H1 (cell line): ENCODE measurements around the gene JAKMIP3. TPM values are rescaled to one million over a fixed set of nuclear protein-coding genes. Genes with fewer than 3 reads are reported as not detected.

Experiments
- CTCF ChIA-PET: fragments of 300-600 bp; sonication (Branson Sonifier 250); formaldehyde crosslinking; loops from one replicate; lab custom pipeline; 2021; ENCODE audit not compliant: partially characterized antibody; lab: Charles Lee
- POLR2A ChIA-PET: fragments of 300-600 bp; sonication (Branson Sonifier 250); formaldehyde crosslinking; loops from one replicate; lab custom pipeline; 2021; ENCODE audit warnings: inconsistent platforms; ENCODE audit not compliant: partially characterized antibody; lab: Charles Lee
- DNase-seq, 2 experiments: peaks; one replicate each; pipeline versions ENCODE4 v3.0.0 to v3.0.0-alpha.2; 2010 to 2022; ENCODE audit warnings: low spot score in 2 of 2, low read depth in 1 of 2, mixed read lengths in 1 of 2
- FAIRE-seq: peaks from 2 replicates; lab custom pipeline; 2011; peaks lifted over from hg19 to GRCh38; lab: Jason Lieb, UNC
- H2AFZ ChIP-seq: 2 replicates; pipeline ENCODE4 v1.8.1; 2012; ENCODE audit warnings: low read length, inconsistent platforms
- H2AK5ac ChIP-seq: 2 replicates; pipeline ENCODE4 v1.6.1; 2013; ENCODE audit warnings: low read depth, low read length
- H2BK120ac ChIP-seq: replicated peaks from 2 replicates; pipeline ENCODE3; 2013; ENCODE audit warnings: low read depth, low read length, inconsistent platforms
- H2BK12ac ChIP-seq: 2 replicates; pipeline ENCODE4 v1.6.1; 2013; ENCODE audit warnings: low read depth, low read length
- H2BK15ac ChIP-seq: 2 replicates; pipeline ENCODE4 v1.6.1; 2013; ENCODE audit warnings: low read length
- H2BK20ac ChIP-seq: 2 replicates; pipeline ENCODE4 v1.6.1; 2013; ENCODE audit warnings: low read length
- H2BK5ac ChIP-seq: 2 replicates; pipeline ENCODE4 v1.6.1; 2013; ENCODE audit warnings: low read depth, low read length
- H3K14ac ChIP-seq: 2 replicates; pipeline ENCODE4 v1.6.1; 2013; ENCODE audit warnings: inconsistent platforms; ENCODE audit not compliant: insufficient read length
- H3K18ac ChIP-seq: 2 replicates; pipeline ENCODE4 v1.6.1; 2013; ENCODE audit warnings: low read length; ENCODE audit errors: extremely low read depth
- H3K23ac ChIP-seq: 2 replicates; pipeline ENCODE4 v1.6.1; 2013; ENCODE audit warnings: inconsistent platforms; ENCODE audit not compliant: insufficient read length
- H3K23me2 ChIP-seq: 2 replicates; pipeline ENCODE4 v1.6.1; 2013; ENCODE audit warnings: low read depth, low read length
- H3K27ac ChIP-seq: 2 replicates; pipeline ENCODE4 v1.6.1; 2011; ENCODE audit warnings: low read depth, low read length, inconsistent platforms
- H3K27me3 ChIP-seq, 4 experiments: replicated peaks in 1 of 4; 1 replicate in 1 of 4; 2 replicates in 3 of 4; pipeline versions ENCODE4 v1.6.1 to v1.8.1; 2011 to 2013; ENCODE audit warnings: low read length in 3 of 4, mild to moderate bottlenecking in 3 of 4, inconsistent platforms in 2 of 4, mixed read lengths in 2 of 4, moderate library complexity in 1 of 4; ENCODE audit not compliant: control insufficient read depth in 3 of 4, insufficient read depth in 3 of 4; ENCODE audit errors: extremely low read depth in 1 of 4
- H3K36me3 ChIP-seq, 4 experiments: 2 replicates each; pipeline versions ENCODE4 v1.6.1 to v1.8.1; 2011 to 2013; ENCODE audit warnings: mild to moderate bottlenecking in 4 of 4, low read length in 3 of 4, moderate library complexity in 2 of 4, control low read depth in 1 of 4, inconsistent platforms in 1 of 4; ENCODE audit not compliant: insufficient read depth in 4 of 4, control insufficient read depth in 2 of 4
- H3K4ac ChIP-seq: replicated peaks from 2 replicates; pipeline ENCODE3; 2013; ENCODE audit warnings: low read length, low read depth, mixed read lengths, inconsistent platforms; ENCODE audit not compliant: insufficient read length
- H3K4me1 ChIP-seq, 4 experiments: replicated peaks in 1 of 4; 1 replicate in 1 of 4; 2 replicates in 3 of 4; pipeline versions ENCODE4 v1.6.1 to v1.8.1; 2011 to 2013; ENCODE audit warnings: low read length in 3 of 4, inconsistent platforms in 2 of 4, mixed read lengths in 1 of 4; ENCODE audit not compliant: insufficient read depth in 4 of 4, control insufficient read depth in 3 of 4
- H3K4me2 ChIP-seq, 2 experiments: 2 replicates each; pipeline versions ENCODE4 v1.6.1 to v1.8.1; 2011 to 2013; ENCODE audit warnings: low read depth in 2 of 2, low read length in 2 of 2, control low read depth in 1 of 2, inconsistent platforms in 1 of 2, mild to moderate bottlenecking in 1 of 2; ENCODE audit not compliant: insufficient read depth in 1 of 2
- H3K4me3 ChIP-seq, 4 experiments: fragments of 200-600, 300-600 bp in 1 of 4; sonication (generic), shearing (Covaris generic), sonication (Bioruptor Twin) in 1 of 4; 2 replicates each; pipeline versions ENCODE4 v1.5.1 to v1.8.1; 2011 to 2016; ENCODE audit warnings: low read length in 4 of 4, low read depth in 3 of 4, control low read depth in 2 of 4, inconsistent platforms in 2 of 4, mild to moderate bottlenecking in 2 of 4, mixed read lengths in 1 of 4, moderate library complexity in 1 of 4; ENCODE audit not compliant: insufficient read depth in 2 of 4; ENCODE audit errors: extremely low read depth in 1 of 4
- H3K56ac ChIP-seq: replicated peaks from 2 replicates; pipeline ENCODE3; 2013; ENCODE audit warnings: low read depth, mild to moderate bottlenecking, mixed read lengths, low read length, inconsistent platforms; ENCODE audit not compliant: insufficient read length
- H3K79me1 ChIP-seq: 2 replicates; pipeline ENCODE4 v1.6.1; 2013; ENCODE audit warnings: low read depth, low read length, control low read depth
- H3K79me2 ChIP-seq, 2 experiments: 2 replicates each; pipeline versions ENCODE4 v1.6.1 to v1.8.1; 2012 to 2013; ENCODE audit warnings: low read length in 2 of 2, mild to moderate bottlenecking in 2 of 2, inconsistent platforms in 1 of 2; ENCODE audit not compliant: insufficient read depth in 2 of 2, control insufficient read depth in 1 of 2
- H3K9ac ChIP-seq, 4 experiments: replicated peaks in 1 of 4; 1 replicate in 1 of 4; 2 replicates in 3 of 4; pipeline versions ENCODE4 v1.6.1 to v1.8.1; 2011 to 2013; ENCODE audit warnings: low read depth in 3 of 4, low read length in 3 of 4, control low read depth in 2 of 4, mild to moderate bottlenecking in 2 of 4, moderate library complexity in 2 of 4, inconsistent platforms in 1 of 4; ENCODE audit errors: extremely low read depth in 1 of 4
- H3K9me3 ChIP-seq, 2 experiments: 2 replicates each; pipeline versions ENCODE4 v1.6.1 to v1.8.1; 2012 to 2013; ENCODE audit warnings: mild to moderate bottlenecking in 2 of 2, moderate library complexity in 2 of 2, control low read depth in 1 of 2, inconsistent platforms in 1 of 2, low read depth in 1 of 2, low read length in 1 of 2, mixed read lengths in 1 of 2; ENCODE audit not compliant: insufficient read depth in 2 of 2
- H4K20me1 ChIP-seq, 2 experiments: replicated peaks in 1 of 2; 2 replicates each; pipeline versions ENCODE3 to v1.8.1; 2011 to 2013; ENCODE audit warnings: inconsistent platforms in 2 of 2, low read length in 2 of 2, mild to moderate bottlenecking in 1 of 2; ENCODE audit not compliant: insufficient read depth in 2 of 2, control insufficient read depth in 1 of 2
- H4K5ac ChIP-seq: 2 replicates; pipeline ENCODE4 v1.6.1; 2013; ENCODE audit warnings: low read length, low read depth, mixed read lengths, inconsistent platforms; ENCODE audit not compliant: insufficient read length
- H4K8ac ChIP-seq: 2 replicates; pipeline ENCODE4 v1.8.0; 2013; ENCODE audit warnings: mild to moderate bottlenecking, moderate library complexity, low read length, inconsistent platforms; ENCODE audit not compliant: insufficient read depth; ENCODE audit errors: extremely low read depth
- H4K91ac ChIP-seq: replicated peaks from 2 replicates; pipeline ENCODE3; 2013; ENCODE audit warnings: low read length, mixed read lengths, inconsistent platforms; ENCODE audit not compliant: insufficient read length
- CBX8 ChIP-seq: fragments of 300-800, 300-1000 bp; sonication (generic); IDR thresholded peaks from 2 replicates; pipeline ENCODE4 v1.7.1; 2016; ENCODE audit warnings: low read depth, low read length, borderline replicate concordance
- EGR1 ChIP-seq: IDR thresholded peaks from 2 replicates; pipeline ENCODE4 v1.6.1; 2011; ENCODE audit warnings: low read depth, low read length, borderline replicate concordance
- SRF ChIP-seq: IDR thresholded peaks from 2 replicates; pipeline ENCODE4 v1.6.1; 2011; ENCODE audit warnings: mild to moderate bottlenecking, low read depth, low read length, moderate library complexity
- SUZ12 ChIP-seq: fragments of 200-600 bp; sonication (generic); IDR thresholded peaks from 2 replicates; pipeline ENCODE4 v1.6.1; 2012; ENCODE audit warnings: mild to moderate bottlenecking, inconsistent platforms, low read length, moderate library complexity, mixed read lengths
- WGBS, 2 experiments: shearing (Covaris generic) in 1 of 2; methylation state at CpG; one replicate each; pipeline versions ENCODE4 v1.1.6 to v1.1.7; 2013 to 2015; ENCODE audit warnings: low lambda C conversion rate in 2 of 2, mixed read lengths in 2 of 2, inconsistent platforms in 1 of 2, low coverage in 1 of 2, missing lambda C conversion rate in 1 of 2; ENCODE audit not compliant: insufficient replicate concordance in 2 of 2, insufficient coverage in 1 of 2, insufficient read length in 1 of 2; ENCODE audit errors: extremely low coverage in 1 of 2, missing lambda C conversion rate in 1 of 2; 5-methylcytosine and 5-hydroxymethylcytosine counted together
- polyA plus RNA-seq, 7 experiments: library from polyadenylated mRNA; depleted of rRNA in 3 of 7; stranded (reverse) in 5 of 7; unstranded in 2 of 7; fragments of >200 nt in 5 of 7; fragments of 200-250 nt in 2 of 7; gene quantifications; 1 replicate in 5 of 7; 2 replicates in 1 of 7; 4 replicates in 1 of 7; pipeline versions ENCODE4 v1.2.1 to v1.2.3, GENCODE V29; 2011 to 2013; ENCODE audit warnings: missing spikeins in 2 of 7, mixed read lengths in 2 of 7
- total RNA-seq: library from RNA; stranded (reverse); fragmentation: NEBNext Ultra II Directional; extraction: Animal tissue kit (Norgen Biotek cat#: 25700); gene quantifications from 2 replicates; pipeline ENCODE4 v1.2.1, GENCODE V29; 2021

JAKMIP3 gene
- total and polyA plus RNA-seq, 2 of the 8 experiments (the other 6 are each of a cell fraction or from before 2014, with no cell fraction given) = 0.83 to 0.91 TPM

DNA sequence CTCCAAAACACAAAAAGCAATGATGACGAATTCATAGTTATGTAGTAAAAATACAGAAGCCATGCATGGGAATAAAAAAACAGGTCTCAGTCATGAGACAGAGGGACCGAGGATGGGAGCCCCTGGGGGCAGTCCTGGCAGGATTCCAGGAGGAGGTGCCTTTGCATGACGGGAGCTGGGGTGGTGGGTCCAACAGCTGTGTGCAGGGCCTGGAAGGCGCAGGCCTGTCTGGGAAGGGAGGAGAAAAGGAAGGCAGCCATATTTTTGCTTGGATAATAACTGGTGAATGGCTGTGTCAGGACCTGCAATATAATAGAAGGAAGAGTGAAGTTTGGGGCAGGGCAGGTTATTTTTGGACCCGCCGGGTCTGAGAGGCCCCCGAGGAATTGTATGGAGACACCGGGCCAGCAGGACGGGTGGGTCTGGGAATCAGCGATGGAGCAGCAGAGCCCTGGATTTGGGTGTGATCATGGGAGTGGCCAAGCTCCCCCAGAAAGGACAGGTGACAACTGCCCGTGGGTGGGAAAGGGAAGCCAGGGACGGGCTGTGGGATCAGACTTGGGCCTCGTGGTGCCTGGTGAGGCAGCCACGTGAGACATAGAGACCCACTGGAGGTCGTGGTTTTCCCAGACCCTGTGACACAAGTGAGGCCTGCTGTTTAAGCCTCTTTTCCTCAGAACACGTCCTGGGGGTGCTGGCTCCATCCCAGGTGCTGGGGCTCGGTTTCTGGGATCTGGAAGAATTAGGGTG is 2.9 kb upstream of the JAKMIP3 start:
- Histone ChIP-seq H3K18ac (no peak overlapping the region), H2AFZ (no peak overlapping the region), H3K4me3 (no peak overlapping the region), H3K14ac (no peak overlapping the region), H2BK15ac (no peak overlapping the region), H2BK20ac (no peak overlapping the region), H3K9ac (no peak overlapping the region), H3K9me3 (peaks cover 0 to 4% of the 10 kb centered on the region in 2 experiments; a peak in 1 of 4 replicates), H4K8ac (no peak overlapping the region), H4K91ac (no peak overlapping the region), H4K20me1 (no peaks in the 10 kb centered on the region), H3K27ac (no peak overlapping the region), H2BK120ac (no peak overlapping the region), H2AK5ac (no peak overlapping the region), H3K23me2 (no peaks in the 10 kb centered on the region; the same call in 1 of the 2 replicates), H3K79me1 (no peaks in the 10 kb centered on the region), H3K23ac (no peak overlapping the region), H3K4me2 (no peak overlapping the region), H3K27me3 (peaks cover 0 to 2% (median 0%) of the 10 kb centered on the region in 4 experiments; a peak in 2 of 7 replicates), H2BK5ac (no peak overlapping the region), H3K56ac (no peak overlapping the region), H3K4ac (no peak overlapping the region), H4K5ac (no peak overlapping the region), H3K79me2 (no peaks in the 10 kb centered on the region), H3K4me1 (peaks cover 0 to 18% (median 13%) of the 10 kb centered on the region in 4 experiments; a peak in 6 of 7 replicates), H3K36me3 (no peaks in the 10 kb centered on the region), H2BK12ac (no peak overlapping the region)
- FAIRE-seq = no peak
- ChIA-PET CTCF (no interaction called here), POLR2A (interaction anchor here (0.6 kb wide), 1 partner anchor 24 kb away, joined by 3 read pairs; no protein-coding TSS in a partner anchor)
- WGBS, 2 experiments = 87% methylated on average over 17 of the region's 17 CpGs; no CpG with 5 or more reads in 1 of the 2 experiments
- TF ChIP-seq EGR1 = no peak
- TF ChIP-seq CBX8 = no peak
- no peak for TF ChIP-seq SUZ12
- TF ChIP-seq SRF = no peak
- no peak for DNase-seq
